HCT116 (cell line): Measurements from ENCODE around the gene PI4KA. TPM values are rescaled to one million over a fixed set of nuclear protein-coding genes. Genes with fewer than 3 reads are reported as not detected.

Experiments
- ATAC-seq: fragments of 200-7000 bp; cut with Tn5 transposase; 2 replicates; pipeline ENCODE4 v1.9.1; 2020; ENCODE audit warnings: mild to moderate bottlenecking, moderate library complexity
- BruUV-seq: library from RNA; stranded (reverse); fragments of 400-500 nt; replicated peaks from 2 replicates; lab custom pipeline; 2021; lab: Mats Ljungman, UMichigan
- CTCF ChIA-PET: fragments of 300-600 bp; sonication (Branson Sonifier 250); formaldehyde crosslinking; loops from one replicate; lab custom pipeline; 2021; ENCODE audit warnings: antibody characterized with exemption; lab: Charles Lee
- POLR2A ChIA-PET: fragments of 300-600, 350-600 bp; sonication (Branson Sonifier 250); formaldehyde crosslinking; loops from one replicate; lab custom pipeline; 2021; ENCODE audit warnings: antibody characterized with exemption; lab: Charles Lee
- RAD21 ChIA-PET, 2 experiments: fragments of 300-600 bp; sonication (Branson Sonifier 250); formaldehyde crosslinking; loops; one replicate each; lab custom pipeline; 2023; ENCODE audit warnings: low total read pairs in 2 of 2; ENCODE audit not compliant: uncharacterized antibody in 2 of 2, unreplicated experiment in 2 of 2, low non-redundant PET in 1 of 2; lab: Charles Lee
- DNase-seq: peaks from one replicate; pipeline ENCODE4 v3.0.0-alpha.2; 2010; ENCODE audit warnings: low read depth, low spot score
- H2AFZ ChIP-seq: fragments of 200-600 bp; shearing (Covaris generic), sonication (generic); 2 replicates; pipeline ENCODE4 v1.6.1; 2017; ENCODE audit warnings: low read depth, mixed run types, mixed read lengths, antibody characterized with exemption, low read length; ENCODE audit not compliant: poor library complexity, severe bottlenecking
- H3K27ac ChIP-seq: 2 replicates; pipeline ENCODE4 v1.5.1; 2012; ENCODE audit warnings: low read depth, low read length
- H3K27me3 ChIP-seq: fragments of 200-600 bp; sonication (generic); 2 replicates; pipeline ENCODE4 v1.6.1; 2016; ENCODE audit warnings: mixed run types, low read length, mixed read lengths; ENCODE audit not compliant: insufficient read depth
- H3K36me3 ChIP-seq, 2 experiments: fragments of 200-500 bp in 1 of 2; fragments of 200-600 bp in 1 of 2; sonication (Bioruptor generic) in 1 of 2; sonication (generic) in 1 of 2; 2 replicates each; pipeline versions ENCODE4 v1.5.1 to v1.6.1; 2014 to 2016; ENCODE audit warnings: low read length in 2 of 2, inconsistent platforms in 1 of 2, mixed read lengths in 1 of 2, mixed run types in 1 of 2; ENCODE audit not compliant: insufficient read depth in 2 of 2, control insufficient read depth in 1 of 2
- H3K4me1 ChIP-seq, 2 experiments: fragments of 200-600 bp in 1 of 2; sonication (generic) in 1 of 2; 2 replicates each; pipeline versions ENCODE4 v1.5.1 to v1.6.1; 2012 to 2017; ENCODE audit warnings: low read length in 2 of 2, inconsistent platforms in 1 of 2, mild to moderate bottlenecking in 1 of 2, mixed read lengths in 1 of 2, mixed run types in 1 of 2, moderate library complexity in 1 of 2; ENCODE audit not compliant: insufficient read depth in 2 of 2, control insufficient read depth in 1 of 2
- H3K4me2 ChIP-seq: fragments of 200-600 bp; sonication (generic); 2 replicates; pipeline ENCODE4 v1.6.1; 2017; ENCODE audit warnings: mixed run types, low read length, mixed read lengths
- H3K4me3 ChIP-seq, 2 experiments: fragments of 200-600 bp in 1 of 2; sonication (generic) in 1 of 2; replicated peaks in 1 of 2; 2 replicates each; pipeline ENCODE4 v1.5.1; 2011 to 2016; ENCODE audit warnings: low read length in 2 of 2, control low read depth in 1 of 2, low read depth in 1 of 2, mild to moderate bottlenecking in 1 of 2, mixed read lengths in 1 of 2, mixed run types in 1 of 2
- H3K79me2 ChIP-seq: fragments of 200-600 bp; sonication (generic); 2 replicates; pipeline ENCODE4 v1.6.1; 2017; ENCODE audit warnings: mild to moderate bottlenecking, mixed run types, low read length, moderate library complexity, mixed read lengths; ENCODE audit not compliant: insufficient read depth
- H3K9ac ChIP-seq: fragments of 200-600 bp; sonication (generic); 2 replicates; pipeline ENCODE4 v1.6.1; 2016; ENCODE audit warnings: low read length, mixed read lengths
- H3K9me2 ChIP-seq: fragments of 200-600 bp; sonication (generic), shearing (Covaris generic); 2 replicates; pipeline ENCODE4 v1.6.1; 2017; ENCODE audit warnings: mixed run types, mild to moderate bottlenecking, moderate library complexity; ENCODE audit not compliant: insufficient read depth
- H3K9me3 ChIP-seq, 2 experiments: fragments of 200-500 bp in 1 of 2; fragments of 200-600 bp in 1 of 2; sonication (Bioruptor generic) in 1 of 2; sonication (generic) in 1 of 2; 2 replicates each; pipeline ENCODE4 v1.6.1; 2014 to 2017; ENCODE audit warnings: low read length in 2 of 2, mixed read lengths in 2 of 2, inconsistent platforms in 1 of 2, low read depth in 1 of 2, mild to moderate bottlenecking in 1 of 2, mixed run types in 1 of 2, moderate library complexity in 1 of 2; ENCODE audit not compliant: control insufficient read depth in 1 of 2, insufficient read depth in 1 of 2
- H4K20me1 ChIP-seq: fragments of 200-600 bp; sonication (generic), shearing (Covaris generic); 2 replicates; pipeline ENCODE4 v1.6.1; 2017; ENCODE audit warnings: mixed run types, mild to moderate bottlenecking, moderate library complexity; ENCODE audit not compliant: insufficient read depth
- CBX3 ChIP-seq: IDR thresholded peaks from 2 replicates; pipeline ENCODE4 v1.6.1; 2012; ENCODE audit warnings: low read depth
- CEBPB ChIP-seq: IDR thresholded peaks from 2 replicates; pipeline ENCODE4 v1.6.1; 2012; ENCODE audit warnings: low read depth
- ELF1 ChIP-seq: IDR thresholded peaks from 2 replicates; pipeline ENCODE4 v1.6.1; 2012; ENCODE audit warnings: low read depth, borderline replicate concordance
- EZH2phosphoT487 ChIP-seq: fragments of 200-600 bp; IDR thresholded peaks from 2 replicates; pipeline ENCODE4 v1.6.1; 2018; ENCODE audit warnings: antibody characterized with exemption, borderline replicate concordance
- FOSL1 ChIP-seq: IDR thresholded peaks from 2 replicates; pipeline ENCODE4 v1.6.1; 2012; ENCODE audit warnings: low read depth
- JUND ChIP-seq: IDR thresholded peaks from 2 replicates; pipeline ENCODE4 v1.6.1; 2012
- POLR2A ChIP-seq: IDR thresholded peaks from 2 replicates; pipeline ENCODE4 v1.7.0; 2011; ENCODE audit warnings: borderline replicate concordance; ENCODE audit not compliant: insufficient read depth, insufficient read length; ENCODE audit errors: extremely low read depth
- POLR2AphosphoS5 ChIP-seq: IDR thresholded peaks from 2 replicates; pipeline ENCODE4 v1.6.1; 2011; ENCODE audit warnings: mild to moderate bottlenecking, low read depth, low read length, moderate library complexity
- RAD21 ChIP-seq: IDR thresholded peaks from 2 replicates; pipeline ENCODE4 v1.6.1; 2012; ENCODE audit warnings: low read depth, mild to moderate bottlenecking
- SIN3A ChIP-seq: IDR thresholded peaks from 2 replicates; pipeline ENCODE4 v1.6.1; 2012; ENCODE audit warnings: low read depth
- SRF ChIP-seq: IDR thresholded peaks from 2 replicates; pipeline ENCODE4 v1.6.1; 2012; ENCODE audit warnings: low read depth
- TCF7L2 ChIP-seq: IDR thresholded peaks from 2 replicates; pipeline ENCODE4 v1.7.0; 2011; ENCODE audit warnings: borderline replicate concordance, inconsistent platforms; ENCODE audit not compliant: insufficient read depth, insufficient read length; ENCODE audit errors: extremely low read depth
- ZFX ChIP-seq: fragments of 450-650 bp; IDR thresholded peaks from 2 replicates; pipeline ENCODE4 v1.6.1; 2017
- ZNF274 ChIP-seq: fragments of 200-500 bp; sonication (Bioruptor generic); IDR thresholded peaks from 2 replicates; pipeline ENCODE4 v1.6.1; 2014; ENCODE audit warnings: mild to moderate bottlenecking, low read depth, low read length, inconsistent platforms
- intact Hi-C: fragments of 100-400 bp; cut with micrococcal nuclease; formaldehyde crosslinking; loops from 2 replicates; pipeline ENCODE4 v1.10.0; 2022
- total RNA-seq: library from RNA; stranded (reverse); gene quantifications from one replicate; pipeline ENCODE4 v1.2.1, GENCODE V29; 2021; ENCODE audit not compliant: unreplicated experiment
- TF ChIP-seq, protein P1 (sequence below), 3 experiments: fragments of 200-600 bp in 1 of 3; sonication (generic) in 1 of 3; IDR thresholded peaks in 2 of 3; conservative IDR thresholded peaks in 1 of 3; 2 replicates each; pipeline ENCODE4 v1.5.1; 2012 to 2017; ENCODE audit warnings: low read depth in 2 of 3, low read length in 2 of 3, antibody characterized with exemption in 1 of 3, borderline replicate concordance in 1 of 3, control low read depth in 1 of 3, mild to moderate bottlenecking in 1 of 3, mixed read lengths in 1 of 3, mixed run types in 1 of 3, moderate library complexity in 1 of 3; ENCODE audit not compliant: insufficient read depth in 1 of 3
- TF ChIP-seq, protein P2 (sequence below): IDR thresholded peaks from 2 replicates; pipeline ENCODE4 v1.6.1; 2011; ENCODE audit warnings: mild to moderate bottlenecking, low read length, moderate library complexity; ENCODE audit not compliant: insufficient replicate concordance; ENCODE audit errors: extremely low read depth
- TF ChIP-seq, protein P3 (sequence below): IDR thresholded peaks from 2 replicates; pipeline ENCODE4 v1.6.1; 2012; ENCODE audit warnings: low read depth
- TF ChIP-seq, protein P4 (sequence below): IDR thresholded peaks from 2 replicates; pipeline ENCODE4 v1.6.1; 2012
- TF ChIP-seq, protein P5 (sequence below): IDR thresholded peaks from 2 replicates; pipeline ENCODE4 v1.6.1; 2012

Gene PI4KA
- total RNA-seq, 1 experiment from 2014 or later, result 59.6 TPM

DNA sequence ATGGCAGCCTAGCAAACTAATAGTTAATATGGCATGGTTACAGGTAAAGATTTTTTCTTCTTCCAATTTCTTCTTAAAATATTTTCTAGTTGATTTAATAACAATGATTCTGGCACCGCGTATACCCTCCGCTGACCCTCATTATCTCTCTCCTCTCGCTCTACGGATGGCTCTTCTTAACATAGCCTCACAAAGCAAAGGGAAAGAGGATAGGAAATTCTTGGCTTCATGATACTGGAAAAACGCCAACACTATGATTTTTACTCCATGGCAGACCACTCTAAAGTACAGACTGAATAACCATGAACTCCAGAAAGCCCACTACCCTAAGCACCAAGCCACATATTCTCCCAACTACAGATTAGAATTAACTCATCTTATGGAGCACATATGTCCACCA lies 6.1 kb downstream of the PI4KA start:
- ATAC-seq, result no peak
- Histone ChIP-seq H3K27ac (no peak overlapping the region), H3K4me2 (no peak overlapping the region), H3K9me2 (no peaks in the 10 kb centered on the region), H2AFZ (no peak overlapping the region), H3K79me2 (peaks cover 80% of the 10 kb centered on the region), H4K20me1 (no peaks in the 10 kb centered on the region), H3K9me3 (no peaks in the 10 kb centered on the region), H3K4me1 (peaks cover 5 to 6% of the 10 kb centered on the region in 2 experiments), H3K9ac (no peak overlapping the region), H3K4me3 (no peak overlapping the region), H3K27me3 (no peaks in the 10 kb centered on the region), H3K36me3 (no peaks in the 10 kb centered on the region)
- no peak for DNase-seq
- CTCF ChIA-PET, result no interaction called here
- POLR2A ChIA-PET, result no interaction called here
- intact Hi-C loops, result no loop called here
- RAD21 ChIA-PET, result no interaction called here
- no peak for TF ChIP-seq CEBPB
- TF ChIP-seq ELF1, result no peak
- TF ChIP-seq FOSL1, result no peak
- TF ChIP-seq RAD21, result no peak
- no peak for TF ChIP-seq ZFX
- TF ChIP-seq POLR2A, result no peak
- no peak for TF ChIP-seq EZH2phosphoT487
- TF ChIP-seq, protein P1, sequence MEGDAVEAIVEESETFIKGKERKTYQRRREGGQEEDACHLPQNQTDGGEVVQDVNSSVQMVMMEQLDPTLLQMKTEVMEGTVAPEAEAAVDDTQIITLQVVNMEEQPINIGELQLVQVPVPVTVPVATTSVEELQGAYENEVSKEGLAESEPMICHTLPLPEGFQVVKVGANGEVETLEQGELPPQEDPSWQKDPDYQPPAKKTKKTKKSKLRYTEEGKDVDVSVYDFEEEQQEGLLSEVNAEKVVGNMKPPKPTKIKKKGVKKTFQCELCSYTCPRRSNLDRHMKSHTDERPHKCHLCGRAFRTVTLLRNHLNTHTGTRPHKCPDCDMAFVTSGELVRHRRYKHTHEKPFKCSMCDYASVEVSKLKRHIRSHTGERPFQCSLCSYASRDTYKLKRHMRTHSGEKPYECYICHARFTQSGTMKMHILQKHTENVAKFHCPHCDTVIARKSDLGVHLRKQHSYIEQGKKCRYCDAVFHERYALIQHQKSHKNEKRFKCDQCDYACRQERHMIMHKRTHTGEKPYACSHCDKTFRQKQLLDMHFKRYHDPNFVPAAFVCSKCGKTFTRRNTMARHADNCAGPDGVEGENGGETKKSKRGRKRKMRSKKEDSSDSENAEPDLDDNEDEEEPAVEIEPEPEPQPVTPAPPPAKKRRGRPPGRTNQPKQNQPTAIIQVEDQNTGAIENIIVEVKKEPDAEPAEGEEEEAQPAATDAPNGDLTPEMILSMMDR (IDR thresholded peaks at IDR 0.05 in 2 of 3, conservative IDR thresholded peaks at IDR 0.05 in 1 of 3; ENCODE audit: borderline replicate concordance in 1 of 3, insufficient read depth in 1 of 3, low read depth in 2 of 3, low read length in 2 of 3), result no peak
- TF ChIP-seq CBX3, result no peak
- TF ChIP-seq POLR2AphosphoS5, result no peak
- TF ChIP-seq, protein P2, sequence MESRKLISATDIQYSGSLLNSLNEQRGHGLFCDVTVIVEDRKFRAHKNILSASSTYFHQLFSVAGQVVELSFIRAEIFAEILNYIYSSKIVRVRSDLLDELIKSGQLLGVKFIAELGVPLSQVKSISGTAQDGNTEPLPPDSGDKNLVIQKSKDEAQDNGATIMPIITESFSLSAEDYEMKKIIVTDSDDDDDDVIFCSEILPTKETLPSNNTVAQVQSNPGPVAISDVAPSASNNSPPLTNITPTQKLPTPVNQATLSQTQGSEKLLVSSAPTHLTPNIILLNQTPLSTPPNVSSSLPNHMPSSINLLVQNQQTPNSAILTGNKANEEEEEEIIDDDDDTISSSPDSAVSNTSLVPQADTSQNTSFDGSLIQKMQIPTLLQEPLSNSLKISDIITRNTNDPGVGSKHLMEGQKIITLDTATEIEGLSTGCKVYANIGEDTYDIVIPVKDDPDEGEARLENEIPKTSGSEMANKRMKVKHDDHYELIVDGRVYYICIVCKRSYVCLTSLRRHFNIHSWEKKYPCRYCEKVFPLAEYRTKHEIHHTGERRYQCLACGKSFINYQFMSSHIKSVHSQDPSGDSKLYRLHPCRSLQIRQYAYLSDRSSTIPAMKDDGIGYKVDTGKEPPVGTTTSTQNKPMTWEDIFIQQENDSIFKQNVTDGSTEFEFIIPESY, result no peak
- TF ChIP-seq SRF, result no peak
- TF ChIP-seq, protein P3, sequence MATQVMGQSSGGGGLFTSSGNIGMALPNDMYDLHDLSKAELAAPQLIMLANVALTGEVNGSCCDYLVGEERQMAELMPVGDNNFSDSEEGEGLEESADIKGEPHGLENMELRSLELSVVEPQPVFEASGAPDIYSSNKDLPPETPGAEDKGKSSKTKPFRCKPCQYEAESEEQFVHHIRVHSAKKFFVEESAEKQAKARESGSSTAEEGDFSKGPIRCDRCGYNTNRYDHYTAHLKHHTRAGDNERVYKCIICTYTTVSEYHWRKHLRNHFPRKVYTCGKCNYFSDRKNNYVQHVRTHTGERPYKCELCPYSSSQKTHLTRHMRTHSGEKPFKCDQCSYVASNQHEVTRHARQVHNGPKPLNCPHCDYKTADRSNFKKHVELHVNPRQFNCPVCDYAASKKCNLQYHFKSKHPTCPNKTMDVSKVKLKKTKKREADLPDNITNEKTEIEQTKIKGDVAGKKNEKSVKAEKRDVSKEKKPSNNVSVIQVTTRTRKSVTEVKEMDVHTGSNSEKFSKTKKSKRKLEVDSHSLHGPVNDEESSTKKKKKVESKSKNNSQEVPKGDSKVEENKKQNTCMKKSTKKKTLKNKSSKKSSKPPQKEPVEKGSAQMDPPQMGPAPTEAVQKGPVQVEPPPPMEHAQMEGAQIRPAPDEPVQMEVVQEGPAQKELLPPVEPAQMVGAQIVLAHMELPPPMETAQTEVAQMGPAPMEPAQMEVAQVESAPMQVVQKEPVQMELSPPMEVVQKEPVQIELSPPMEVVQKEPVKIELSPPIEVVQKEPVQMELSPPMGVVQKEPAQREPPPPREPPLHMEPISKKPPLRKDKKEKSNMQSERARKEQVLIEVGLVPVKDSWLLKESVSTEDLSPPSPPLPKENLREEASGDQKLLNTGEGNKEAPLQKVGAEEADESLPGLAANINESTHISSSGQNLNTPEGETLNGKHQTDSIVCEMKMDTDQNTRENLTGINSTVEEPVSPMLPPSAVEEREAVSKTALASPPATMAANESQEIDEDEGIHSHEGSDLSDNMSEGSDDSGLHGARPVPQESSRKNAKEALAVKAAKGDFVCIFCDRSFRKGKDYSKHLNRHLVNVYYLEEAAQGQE, result no peak
- TF ChIP-seq, protein P4, sequence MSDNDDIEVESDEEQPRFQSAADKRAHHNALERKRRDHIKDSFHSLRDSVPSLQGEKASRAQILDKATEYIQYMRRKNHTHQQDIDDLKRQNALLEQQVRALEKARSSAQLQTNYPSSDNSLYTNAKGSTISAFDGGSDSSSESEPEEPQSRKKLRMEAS, result no peak
- TF ChIP-seq SIN3A, result no peak
- TF ChIP-seq, protein P5, sequence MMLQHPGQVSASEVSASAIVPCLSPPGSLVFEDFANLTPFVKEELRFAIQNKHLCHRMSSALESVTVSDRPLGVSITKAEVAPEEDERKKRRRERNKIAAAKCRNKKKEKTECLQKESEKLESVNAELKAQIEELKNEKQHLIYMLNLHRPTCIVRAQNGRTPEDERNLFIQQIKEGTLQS, result no peak
- TF ChIP-seq TCF7L2, result no peak
- no peak for TF ChIP-seq JUND
- TF ChIP-seq ZNF274, result no peak
- BruUV-seq, result no TSS peak
